IMR-90 (cell line): Measurements from ENCODE around the gene LARP4B. TPM values are rescaled to one million over a fixed set of nuclear protein-coding genes. Genes with fewer than 3 reads are reported as not detected.

ENCODE experiments used
- ATAC-seq: fragments of 200-7000 bp; cut with Tn5 transposase; 2 replicates; pipeline ENCODE4 v1.9.1; 2020; ENCODE audit warnings: low read depth, mild to moderate bottlenecking, moderate library complexity
- BruUV-seq: library from RNA; stranded (reverse); fragments of 400-500 nt; replicated peaks from 2 replicates; lab custom pipeline; 2021; lab: Mats Ljungman, UMichigan
- CTCF ChIA-PET: fragments of 300-600 bp; formaldehyde crosslinking; extraction: SDS; loops from one replicate; lab custom pipeline; 2021; ENCODE audit warnings: antibody characterized with exemption; lab: Yijun Ruan, JAX
- POLR2A ChIA-PET: fragments of 300-600 bp; sonication (Branson Sonifier 250); formaldehyde crosslinking; loops from one replicate; lab custom pipeline; 2022; ENCODE audit warnings: antibody characterized with exemption; ENCODE audit not compliant: unreplicated experiment; lab: Charles Lee
- DNase-seq: peaks from one replicate; pipeline ENCODE4 v3.0.0; 2013
- H2AFZ ChIP-seq: replicated peaks from 2 replicates; pipeline ENCODE3; 2013; ENCODE audit warnings: low read length, mild to moderate bottlenecking; ENCODE audit not compliant: poor library complexity
- H2AK5ac ChIP-seq: 2 replicates; pipeline ENCODE4 v1.6.1; 2013; ENCODE audit warnings: low read depth, low read length, inconsistent platforms
- H2AK9ac ChIP-seq: replicated peaks from 2 replicates; pipeline ENCODE3; 2013; ENCODE audit warnings: mild to moderate bottlenecking, low read depth, low read length, moderate library complexity; ENCODE audit not compliant: poor library complexity
- H2BK120ac ChIP-seq: 2 replicates; pipeline ENCODE4 v1.6.1; 2013; ENCODE audit warnings: low read depth, low read length, inconsistent platforms
- H2BK15ac ChIP-seq: 3 replicates; pipeline ENCODE4 v1.6.1; 2013; ENCODE audit warnings: low read depth, low read length, inconsistent platforms
- H2BK20ac ChIP-seq: 2 replicates; pipeline ENCODE4 v1.6.1; 2013; ENCODE audit warnings: low read depth, mild to moderate bottlenecking, inconsistent platforms, low read length, moderate library complexity
- H2BK5ac ChIP-seq: 2 replicates; pipeline ENCODE4 v1.6.1; 2013; ENCODE audit warnings: mild to moderate bottlenecking, low read depth, low read length, inconsistent platforms; ENCODE audit not compliant: poor library complexity, severe bottlenecking
- H3K14ac ChIP-seq: replicated peaks from 2 replicates; pipeline ENCODE4 v1.6.1; 2013; ENCODE audit warnings: low read depth, low read length, inconsistent platforms
- H3K18ac ChIP-seq: 2 replicates; pipeline ENCODE4 v1.6.1; 2013; ENCODE audit warnings: low read depth, low read length, control low read depth
- H3K23ac ChIP-seq: 2 replicates; pipeline ENCODE4 v1.6.1; 2013; ENCODE audit warnings: low read depth, low read length, inconsistent platforms
- H3K27ac ChIP-seq: 2 replicates; pipeline ENCODE4 v1.5.1; 2013; ENCODE audit warnings: mild to moderate bottlenecking, control low read depth, low read length; ENCODE audit not compliant: insufficient read depth
- H3K27me3 ChIP-seq: 2 replicates; pipeline ENCODE4 v1.6.1; 2013; ENCODE audit warnings: low read length; ENCODE audit not compliant: control insufficient read depth, insufficient read depth
- H3K36me3 ChIP-seq: 2 replicates; pipeline ENCODE4 v1.6.1; 2013; ENCODE audit warnings: low read length, mixed read lengths; ENCODE audit not compliant: control insufficient read depth, insufficient read depth
- H3K4ac ChIP-seq: 2 replicates; pipeline ENCODE4 v1.6.1; 2013; ENCODE audit warnings: low read depth, low read length, inconsistent platforms
- H3K4me1 ChIP-seq: 2 replicates; pipeline ENCODE4 v1.6.1; 2013; ENCODE audit warnings: low read length, mixed read lengths; ENCODE audit not compliant: control insufficient read depth, insufficient read depth
- H3K4me2 ChIP-seq: 2 replicates; pipeline ENCODE4 v1.6.1; 2013; ENCODE audit warnings: low read depth, mild to moderate bottlenecking, control low read depth, low read length, moderate library complexity
- H3K4me3 ChIP-seq: 2 replicates; pipeline ENCODE4 v1.5.1; 2013; ENCODE audit warnings: low read depth, mild to moderate bottlenecking, control low read depth, low read length, moderate library complexity; ENCODE audit not compliant: insufficient read depth
- H3K56ac ChIP-seq: 2 replicates; pipeline ENCODE4 v1.6.1; 2013; ENCODE audit warnings: low read length, inconsistent platforms; ENCODE audit not compliant: insufficient read depth; ENCODE audit errors: extremely low read depth
- H3K79me1 ChIP-seq, 2 experiments: 2 replicates each; pipeline ENCODE4 v1.6.1; 2013; ENCODE audit warnings: low read length in 2 of 2, inconsistent platforms in 1 of 2, low read depth in 1 of 2
- H3K9ac ChIP-seq: 2 replicates; pipeline ENCODE4 v1.6.1; 2013; ENCODE audit warnings: low read depth, low read length, control low read depth
- H3K9me1 ChIP-seq: 2 replicates; pipeline ENCODE4 v1.6.1; 2013; ENCODE audit warnings: low read length, inconsistent platforms; ENCODE audit not compliant: insufficient read depth
- H3K9me3 ChIP-seq: 2 replicates; pipeline ENCODE4 v1.6.1; 2013; ENCODE audit warnings: low read length; ENCODE audit not compliant: control insufficient read depth, insufficient read depth
- H4K20me1 ChIP-seq: 2 replicates; pipeline ENCODE4 v1.6.1; 2013; ENCODE audit warnings: low read length, inconsistent platforms; ENCODE audit not compliant: insufficient read depth
- H4K5ac ChIP-seq: 2 replicates; pipeline ENCODE4 v1.6.1; 2013; ENCODE audit warnings: mild to moderate bottlenecking, low read depth, low read length, control low read depth
- H4K8ac ChIP-seq, 2 experiments: 2 replicates each; pipeline ENCODE4 v1.6.1; 2013; ENCODE audit warnings: low read depth in 2 of 2, low read length in 2 of 2, control low read depth in 1 of 2, inconsistent platforms in 1 of 2
- H4K91ac ChIP-seq: 2 replicates; pipeline ENCODE4 v1.6.1; 2013; ENCODE audit warnings: low read depth, low read length, inconsistent platforms; ENCODE audit not compliant: insufficient read depth
- CTCF ChIP-seq: conservative IDR thresholded peaks from 2 replicates; pipeline ENCODE4 v1.5.1; 2012; ENCODE audit warnings: mild to moderate bottlenecking, low read depth, low read length, improper control_type of control experiment
- MAFK ChIP-seq: IDR thresholded peaks from 2 replicates; pipeline ENCODE4 v1.6.1; 2012; ENCODE audit warnings: low read depth, low read length, improper control_type of control experiment
- MXI1 ChIP-seq: IDR thresholded peaks from 2 replicates; pipeline ENCODE4 v1.6.1; 2012; ENCODE audit warnings: low read depth, mild to moderate bottlenecking, low read length, moderate library complexity, borderline replicate concordance
- RFX5 ChIP-seq: IDR thresholded peaks from 2 replicates; pipeline ENCODE4 v1.8.0; 2012; ENCODE audit warnings: low read depth, mild to moderate bottlenecking, low read length, moderate library complexity
- WGBS, 2 experiments: methylation state at CpG; one replicate each; pipeline versions ENCODE4 v1.1.5 to v1.1.7; 2013; ENCODE audit warnings: missing lambda C conversion rate in 2 of 2; ENCODE audit not compliant: insufficient read length in 1 of 2; ENCODE audit errors: extremely low coverage in 2 of 2; 5-methylcytosine and 5-hydroxymethylcytosine counted together
- dilution Hi-C: fragments of 300-500 bp; cut with HindIII; formaldehyde crosslinking; loops from one replicate; pipeline ENCODE4 v1.14.3; 2018; ENCODE audit warnings: low sequenced_read_pairs; ENCODE audit not compliant: unreplicated experiment
- in situ Hi-C: fragments of 300-500 bp; cut with MboI; formaldehyde crosslinking; loops from 3 replicates; pipeline ENCODE4 v1.14.3; 2019; ENCODE audit warnings: low sequenced_read_pairs, inconsistent platforms, mixed read lengths
- intact Hi-C: fragments of 100-400 bp; cut with micrococcal nuclease; formaldehyde crosslinking; loops from 2 replicates; pipeline ENCODE4 v1.10.0; 2022
- polyA plus RNA-seq, 3 experiments: library from polyadenylated mRNA; depleted of rRNA; stranded (reverse); fragments of >200 nt; gene quantifications; 2 replicates each; pipeline ENCODE4 v1.2.3, GENCODE V29; 2012; ENCODE audit warnings: low replicate concordance in 1 of 3
- total RNA-seq: library from RNA; depleted of rRNA; stranded (reverse); fragments of >200 nt; gene quantifications from 2 replicates; pipeline ENCODE4 v1.2.3, GENCODE V29; 2012

The LARP4B gene
- total and polyA plus RNA-seq, 2 of the 4 experiments (the other 2 are of a cell fraction) = 24.3 to 25.5 TPM

- intact Hi-C loops = no loop called here
Measured at GRCh38 chr10:972763-973162, 41.3 kb upstream of the LARP4B start.

More at GRCh38 chr10:972763-973162, 41.3 kb upstream of the LARP4B start:
- WGBS, 2 experiments = 100% methylated on average over 3 of the region's 8 CpGs; no CpG with 5 or more reads in 1 of the 2 experiments
- dilution Hi-C loops = no loop called here
- no peaks in the 10 kb centered on the region for H4K20me1 ChIP-seq
- H3K27me3 ChIP-seq = no peaks in the 10 kb centered on the region
- no peak overlapping the region for H3K4ac ChIP-seq
- H3K36me3 ChIP-seq = no peaks in the 10 kb centered on the region
- no peak overlapping the region for H2AFZ ChIP-seq
- peaks cover 2% of the 10 kb centered on the region for H3K9me3 ChIP-seq
- H2AK5ac ChIP-seq = no peak overlapping the region
- H4K91ac ChIP-seq = no peak overlapping the region
- H2AK9ac ChIP-seq = no peak overlapping the region
- H3K23ac ChIP-seq = no peak overlapping the region
- no peak overlapping the region for H3K4me3 ChIP-seq
- no peak overlapping the region for H2BK5ac ChIP-seq
- CTCF ChIA-PET = no interaction called here
- TF ChIP-seq RFX5 (no peak), MXI1 (no peak), MAFK (no peak), CTCF (no peak)
- DNase-seq (no peak), ATAC-seq (no peak)
- H3K4me2 ChIP-seq = no peak overlapping the region
- H3K79me1 ChIP-seq = no peaks in the 10 kb centered on the region; a peak in 1 of 4 replicates
- no peak overlapping the region for H3K27ac ChIP-seq
- POLR2A ChIA-PET = no interaction called here
- no peak overlapping the region for H4K5ac ChIP-seq
- H3K14ac ChIP-seq = no peak overlapping the region
- H2BK20ac ChIP-seq = no peak overlapping the region
- no TSS peak for BruUV-seq
- H2BK15ac ChIP-seq = no peak overlapping the region
- peaks cover 9% of the 10 kb centered on the region for H3K4me1 ChIP-seq
- H3K9ac ChIP-seq = no peak overlapping the region
- H2BK120ac ChIP-seq = no peak overlapping the region
- H4K8ac ChIP-seq = no peak overlapping the region
- in situ Hi-C loops = no loop called here
- H3K56ac ChIP-seq = no peak overlapping the region
- no peak overlapping the region for H3K18ac ChIP-seq
- H3K9me1 ChIP-seq = no peaks in the 10 kb centered on the region
